Ramos (cell line): ENCODE data around the gene ZNF208.
"Not testable (repeated sequence)": the region's sequence is repeated elsewhere in the genome, so short reads cannot be mapped to it uniquely, and the experiment has no call there.

Experiments
- in situ Hi-C: fragments of 300-500 bp; cut with MboI; formaldehyde crosslinking; loops from one replicate; pipeline ENCODE4 v1.14.3; 2022; ENCODE audit warnings: low sequenced_read_pairs; ENCODE audit not compliant: unreplicated experiment

ZNF208 gene

DNA sequence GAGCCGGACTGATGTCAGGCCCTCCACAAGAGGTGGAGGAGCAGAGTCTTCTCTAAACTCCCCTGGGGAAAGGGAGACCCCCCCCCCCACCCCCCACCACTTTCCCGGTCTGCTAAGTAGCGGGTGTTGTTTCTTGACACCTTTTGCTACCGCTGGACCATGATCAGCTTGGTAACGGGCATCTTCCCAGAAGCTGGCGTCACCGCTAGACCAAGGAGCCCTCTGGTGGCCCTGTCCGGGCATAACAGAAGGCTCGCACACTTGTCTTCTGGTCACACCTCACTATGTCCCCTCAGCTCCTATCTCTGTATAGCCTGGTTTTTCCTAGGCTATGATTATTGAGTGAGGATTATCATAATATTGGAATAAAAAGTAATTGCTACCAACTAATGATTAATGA is 120.7 kb downstream of the ZNF208 start:
- in situ Hi-C loops: not testable (repeated sequence)

DNA sequence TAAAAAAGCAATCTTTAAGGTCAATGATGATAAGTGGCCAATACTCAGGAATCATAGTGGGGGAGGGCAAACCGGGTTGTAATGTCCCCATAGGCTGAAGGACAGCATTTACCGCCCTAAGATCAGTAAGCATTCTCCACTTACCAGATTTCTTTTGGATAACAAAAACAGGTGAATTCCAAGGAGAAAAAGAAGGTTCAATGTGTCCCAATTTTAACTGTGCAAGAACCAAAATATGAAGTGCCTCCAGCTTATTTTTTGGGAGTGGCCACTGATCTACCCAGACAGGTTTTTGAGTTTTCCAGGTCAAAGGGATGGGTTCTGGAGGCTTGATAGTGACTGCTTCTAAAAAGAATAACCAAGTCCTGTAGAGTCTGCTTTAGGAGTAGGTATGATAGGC is 125.2 kb downstream of the ZNF208 start:
- in situ Hi-C loops: not testable (repeated sequence)

DNA sequence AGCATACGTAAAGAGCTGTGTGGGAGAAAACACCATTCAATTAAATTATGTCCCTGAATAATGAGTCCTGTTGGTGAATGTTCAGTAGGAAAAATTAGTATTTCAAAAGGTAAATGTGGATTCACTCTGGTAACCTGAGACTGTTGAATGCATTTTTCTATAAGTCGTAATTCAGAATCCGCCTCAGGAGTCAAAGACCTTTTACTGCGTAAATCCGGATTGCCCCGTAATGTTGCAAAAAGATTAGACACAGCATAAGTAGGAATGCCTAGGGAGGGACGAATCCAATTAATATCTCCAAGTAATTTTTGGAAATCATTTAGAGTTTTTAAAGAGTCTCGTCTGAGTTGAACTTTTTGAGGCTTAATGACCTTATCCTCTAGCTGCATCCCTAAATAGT is 126.0 kb downstream of the ZNF208 start:
- in situ Hi-C loops: not testable (repeated sequence)

DNA sequence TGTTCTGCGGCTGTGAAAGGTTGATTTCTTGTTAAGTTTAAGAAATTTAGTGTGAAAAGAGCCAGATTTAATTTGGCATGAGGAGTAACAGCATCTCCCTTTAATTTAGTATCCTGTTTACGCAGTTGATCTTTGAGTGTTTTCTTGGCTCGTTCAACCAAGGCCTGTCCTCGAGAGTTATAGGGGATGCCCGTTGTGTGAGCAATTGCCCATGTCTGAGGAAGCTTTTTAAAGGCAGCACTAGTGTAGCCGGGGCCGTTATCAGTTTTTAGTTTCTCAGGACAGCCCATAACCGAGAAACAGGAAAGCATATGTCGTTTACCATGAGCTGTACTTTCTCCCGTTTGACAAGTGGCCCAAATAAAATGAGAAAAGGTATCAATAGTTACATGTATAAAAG is 127.2 kb downstream of the ZNF208 start:
- in situ Hi-C loops: no loop called here
